ENCODE measurements around the gene FBLN1.

FBLN1 gene

GRCh38 chr22:45455212-45455611 lies 47.5 kb upstream of the FBLN1 start:
- TF ChIP-seq TSHZ2 (CRISPR knock-in tag; IDR thresholded peaks at IDR 0.05) (no peak), ZC3H10 (CRISPR knock-in tag; IDR thresholded peaks at IDR 0.05) (no peak), PPARA (CRISPR knock-in tag; IDR thresholded peaks at IDR 0.05; ENCODE audit: borderline replicate concordance) (no peak), GLIS3 (CRISPR knock-in tag; IDR thresholded peaks at IDR 0.05) (no peak), OSR1 (CRISPR knock-in tag; IDR thresholded peaks at IDR 0.05) (no peak), TCF4 (CRISPR knock-in tag; IDR thresholded peaks at IDR 0.05; ENCODE audit: borderline replicate concordance) (no peak), RARB (CRISPR knock-in tag; IDR thresholded peaks at IDR 0.05) (no peak)
- ATAC-seq = no peak

DNA sequence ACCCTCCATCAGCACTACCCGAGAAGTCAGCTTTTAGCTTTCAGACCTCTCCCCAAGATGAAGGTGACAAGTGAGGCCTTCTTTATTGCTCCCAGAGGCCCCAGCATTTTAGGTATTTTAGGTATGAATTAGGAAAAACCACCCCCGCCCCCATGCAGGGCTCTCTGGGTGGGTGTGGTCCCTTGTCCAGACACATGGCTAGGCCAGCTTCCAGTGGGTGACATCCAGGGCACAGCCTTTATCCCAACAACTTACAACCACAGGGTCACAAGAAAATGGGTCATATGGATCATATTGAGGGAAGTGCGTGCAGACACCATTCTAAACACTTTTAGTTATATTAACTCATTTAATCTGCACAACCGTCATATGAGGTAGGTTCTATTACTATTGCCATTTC lies 47.1 kb upstream of the FBLN1 start:
- ATAC-seq = no peak
- no peak for TF ChIP-seq ZFP30 (CRISPR knock-in tag; IDR thresholded peaks at IDR 0.05)
- no peak for TF ChIP-seq ZFP3 (CRISPR knock-in tag; IDR thresholded peaks at IDR 0.05)
- no peak for TF ChIP-seq ZNF70 (CRISPR knock-in tag; IDR thresholded peaks at IDR 0.05)
- TF ChIP-seq ARNTL (CRISPR knock-in tag; IDR thresholded peaks at IDR 0.05; ENCODE audit: borderline replicate concordance, low read depth) = no peak
- TF ChIP-seq OSR1 (CRISPR knock-in tag; IDR thresholded peaks at IDR 0.05) = no peak
- TF ChIP-seq TSHZ2 (CRISPR knock-in tag; IDR thresholded peaks at IDR 0.05) = no peak
- TF ChIP-seq, protein P1, sequence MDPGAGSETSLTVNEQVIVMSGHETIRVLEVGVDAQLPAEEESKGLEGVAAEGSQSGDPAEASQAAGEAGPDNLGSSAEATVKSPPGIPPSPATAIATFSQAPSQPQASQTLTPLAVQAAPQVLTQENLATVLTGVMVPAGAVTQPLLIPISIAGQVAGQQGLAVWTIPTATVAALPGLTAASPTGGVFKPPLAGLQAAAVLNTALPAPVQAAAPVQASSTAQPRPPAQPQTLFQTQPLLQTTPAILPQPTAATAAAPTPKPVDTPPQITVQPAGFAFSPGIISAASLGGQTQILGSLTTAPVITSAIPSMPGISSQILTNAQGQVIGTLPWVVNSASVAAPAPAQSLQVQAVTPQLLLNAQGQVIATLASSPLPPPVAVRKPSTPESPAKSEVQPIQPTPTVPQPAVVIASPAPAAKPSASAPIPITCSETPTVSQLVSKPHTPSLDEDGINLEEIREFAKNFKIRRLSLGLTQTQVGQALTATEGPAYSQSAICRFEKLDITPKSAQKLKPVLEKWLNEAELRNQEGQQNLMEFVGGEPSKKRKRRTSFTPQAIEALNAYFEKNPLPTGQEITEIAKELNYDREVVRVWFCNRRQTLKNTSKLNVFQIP (CRISPR knock-in tag; IDR thresholded peaks at IDR 0.05; ENCODE audit: borderline replicate concordance, low read depth) = no peak
- TF ChIP-seq SNAI2 (CRISPR knock-in tag; IDR thresholded peaks at IDR 0.05) = no peak
- TF ChIP-seq ZNF565 (CRISPR knock-in tag; conservative IDR thresholded peaks at IDR 0.05; ENCODE audit: low read depth) = no peak
- TF ChIP-seq, protein P2, sequence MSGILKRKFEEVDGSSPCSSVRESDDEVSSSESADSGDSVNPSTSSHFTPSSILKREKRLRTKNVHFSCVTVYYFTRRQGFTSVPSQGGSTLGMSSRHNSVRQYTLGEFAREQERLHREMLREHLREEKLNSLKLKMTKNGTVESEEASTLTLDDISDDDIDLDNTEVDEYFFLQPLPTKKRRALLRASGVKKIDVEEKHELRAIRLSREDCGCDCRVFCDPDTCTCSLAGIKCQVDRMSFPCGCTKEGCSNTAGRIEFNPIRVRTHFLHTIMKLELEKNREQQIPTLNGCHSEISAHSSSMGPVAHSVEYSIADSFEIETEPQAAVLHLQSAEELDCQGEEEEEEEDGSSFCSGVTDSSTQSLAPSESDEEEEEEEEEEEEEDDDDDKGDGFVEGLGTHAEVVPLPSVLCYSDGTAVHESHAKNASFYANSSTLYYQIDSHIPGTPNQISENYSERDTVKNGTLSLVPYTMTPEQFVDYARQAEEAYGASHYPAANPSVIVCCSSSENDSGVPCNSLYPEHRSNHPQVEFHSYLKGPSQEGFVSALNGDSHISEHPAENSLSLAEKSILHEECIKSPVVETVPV (CRISPR knock-in tag; IDR thresholded peaks at IDR 0.05) = no peak
- TF ChIP-seq CSDC2 (CRISPR knock-in tag; IDR thresholded peaks at IDR 0.05) = no peak
- no peak for TF ChIP-seq ISL1 (CRISPR knock-in tag; IDR thresholded peaks at IDR 0.05)
- TF ChIP-seq TCF4 (CRISPR knock-in tag; IDR thresholded peaks at IDR 0.05; ENCODE audit: borderline replicate concordance) = no peak
- TF ChIP-seq PPARA (CRISPR knock-in tag; IDR thresholded peaks at IDR 0.05; ENCODE audit: borderline replicate concordance) = no peak
- TF ChIP-seq ESRRG (CRISPR knock-in tag; IDR thresholded peaks at IDR 0.05) = no peak
- no peak for TF ChIP-seq GLIS3 (CRISPR knock-in tag; IDR thresholded peaks at IDR 0.05)
- TF ChIP-seq ZNF8 (CRISPR knock-in tag; IDR thresholded peaks at IDR 0.05) = no peak
- TF ChIP-seq RARB (CRISPR knock-in tag; IDR thresholded peaks at IDR 0.05) = no peak
- no peak for TF ChIP-seq TOX (CRISPR knock-in tag; IDR thresholded peaks at IDR 0.05; ENCODE audit: borderline replicate concordance)

DNA sequence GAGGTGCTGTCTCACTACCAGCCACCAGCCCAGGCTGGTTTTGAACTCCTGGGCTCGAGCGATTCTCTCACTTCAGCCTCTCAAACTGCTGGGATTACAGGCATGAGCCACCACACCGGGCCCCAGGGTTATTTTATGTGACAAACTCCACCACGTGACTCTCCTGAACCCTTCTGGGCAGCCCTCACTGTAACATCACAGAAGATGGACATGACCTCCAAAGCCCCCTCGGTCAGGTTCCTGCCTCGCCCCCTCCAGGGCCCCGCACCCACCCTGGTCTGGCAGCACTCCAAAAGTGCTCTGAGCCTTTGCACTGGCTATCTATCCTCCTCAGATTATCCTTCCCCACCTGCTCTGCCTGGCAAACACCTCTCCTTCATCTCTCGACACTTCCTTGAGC lies 45.9 kb upstream of the FBLN1 start:
- no peak for ATAC-seq
- no peak for TF ChIP-seq ARNTL (CRISPR knock-in tag; IDR thresholded peaks at IDR 0.05; ENCODE audit: borderline replicate concordance, low read depth)
- TF ChIP-seq, protein P2 (CRISPR knock-in tag; IDR thresholded peaks at IDR 0.05) = no peak
